ENCODE results near the gene SRCAP.

The SRCAP gene

DNA sequence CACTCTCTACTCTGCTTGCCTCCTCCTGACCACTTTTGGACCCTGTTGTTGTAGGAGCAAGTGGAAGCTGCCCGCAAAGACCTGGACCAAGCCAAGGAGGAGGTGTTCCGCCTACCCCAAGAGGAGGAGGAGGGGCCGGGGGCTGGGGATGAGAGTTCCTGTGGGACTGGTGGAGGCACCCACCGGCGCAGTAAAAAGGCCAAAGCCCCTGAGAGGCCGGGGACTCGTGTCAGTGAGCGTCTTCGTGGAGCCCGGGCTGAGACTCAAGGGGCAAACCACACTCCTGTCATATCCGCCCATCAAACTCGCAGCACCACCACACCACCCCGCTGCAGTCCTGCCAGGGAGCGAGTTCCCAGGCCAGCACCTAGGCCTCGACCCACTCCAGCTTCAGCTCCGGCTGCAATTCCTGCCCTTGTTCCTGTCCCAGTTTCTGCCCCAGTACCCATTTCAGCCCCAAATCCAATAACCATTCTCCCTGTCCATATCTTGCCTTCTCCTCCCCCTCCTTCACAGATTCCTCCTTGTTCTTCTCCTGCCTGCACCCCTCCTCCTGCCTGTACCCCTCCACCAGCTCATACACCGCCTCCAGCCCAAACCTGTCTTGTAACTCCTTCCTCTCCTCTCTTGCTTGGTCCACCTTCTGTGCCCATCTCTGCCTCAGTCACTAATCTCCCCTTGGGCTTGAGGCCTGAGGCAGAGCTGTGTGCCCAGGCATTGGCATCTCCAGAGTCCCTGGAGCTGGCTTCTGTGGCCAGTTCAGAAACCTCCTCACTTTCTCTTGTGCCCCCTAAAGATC is 38.2 kb downstream of the SRCAP start:
- TF ChIP-seq, protein P1, sequence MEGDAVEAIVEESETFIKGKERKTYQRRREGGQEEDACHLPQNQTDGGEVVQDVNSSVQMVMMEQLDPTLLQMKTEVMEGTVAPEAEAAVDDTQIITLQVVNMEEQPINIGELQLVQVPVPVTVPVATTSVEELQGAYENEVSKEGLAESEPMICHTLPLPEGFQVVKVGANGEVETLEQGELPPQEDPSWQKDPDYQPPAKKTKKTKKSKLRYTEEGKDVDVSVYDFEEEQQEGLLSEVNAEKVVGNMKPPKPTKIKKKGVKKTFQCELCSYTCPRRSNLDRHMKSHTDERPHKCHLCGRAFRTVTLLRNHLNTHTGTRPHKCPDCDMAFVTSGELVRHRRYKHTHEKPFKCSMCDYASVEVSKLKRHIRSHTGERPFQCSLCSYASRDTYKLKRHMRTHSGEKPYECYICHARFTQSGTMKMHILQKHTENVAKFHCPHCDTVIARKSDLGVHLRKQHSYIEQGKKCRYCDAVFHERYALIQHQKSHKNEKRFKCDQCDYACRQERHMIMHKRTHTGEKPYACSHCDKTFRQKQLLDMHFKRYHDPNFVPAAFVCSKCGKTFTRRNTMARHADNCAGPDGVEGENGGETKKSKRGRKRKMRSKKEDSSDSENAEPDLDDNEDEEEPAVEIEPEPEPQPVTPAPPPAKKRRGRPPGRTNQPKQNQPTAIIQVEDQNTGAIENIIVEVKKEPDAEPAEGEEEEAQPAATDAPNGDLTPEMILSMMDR (IDR thresholded peaks at IDR 0.05; ENCODE audit: borderline replicate concordance, insufficient read depth, low read depth, low read length), result no peak
- H3K4me3 ChIP-seq (ENCODE audit: low read depth, low read length), result no peak overlapping the region

DNA sequence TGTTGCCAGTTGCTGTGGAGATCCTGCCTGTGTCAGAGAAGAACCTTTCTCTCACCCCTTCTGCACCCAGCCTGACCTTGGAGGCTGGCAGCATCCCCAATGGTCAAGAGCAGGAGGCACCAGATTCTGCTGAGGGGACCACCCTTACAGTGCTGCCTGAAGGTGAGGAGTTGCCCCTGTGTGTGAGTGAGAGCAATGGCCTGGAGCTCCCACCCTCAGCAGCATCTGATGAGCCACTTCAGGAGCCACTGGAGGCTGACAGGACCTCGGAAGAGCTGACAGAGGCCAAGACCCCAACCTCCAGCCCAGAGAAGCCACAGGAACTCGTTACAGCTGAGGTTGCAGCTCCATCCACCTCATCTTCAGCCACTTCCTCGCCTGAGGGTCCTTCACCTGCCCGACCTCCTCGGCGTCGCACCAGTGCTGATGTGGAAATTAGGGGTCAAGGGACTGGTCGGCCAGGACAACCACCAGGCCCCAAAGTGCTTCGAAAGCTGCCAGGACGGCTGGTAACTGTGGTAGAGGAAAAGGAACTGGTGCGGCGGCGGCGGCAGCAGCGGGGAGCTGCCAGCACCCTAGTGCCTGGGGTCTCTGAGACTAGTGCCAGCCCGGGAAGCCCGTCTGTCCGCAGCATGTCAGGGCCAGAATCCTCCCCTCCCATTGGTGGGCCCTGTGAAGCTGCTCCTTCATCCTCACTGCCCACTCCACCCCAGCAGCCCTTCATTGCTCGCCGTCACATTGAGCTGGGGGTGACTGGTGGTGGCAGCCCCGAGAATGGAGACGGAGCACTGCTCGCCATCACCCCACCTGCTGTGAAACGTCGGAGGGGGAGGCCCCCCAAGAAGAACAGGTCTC is 39.0 kb downstream of the SRCAP start:
- TF ChIP-seq, protein P1 (IDR thresholded peaks at IDR 0.05; ENCODE audit: borderline replicate concordance, insufficient read depth, low read depth, low read length), result no peak
- no peak overlapping the region for H3K4me3 ChIP-seq (ENCODE audit: low read depth, low read length)

DNA sequence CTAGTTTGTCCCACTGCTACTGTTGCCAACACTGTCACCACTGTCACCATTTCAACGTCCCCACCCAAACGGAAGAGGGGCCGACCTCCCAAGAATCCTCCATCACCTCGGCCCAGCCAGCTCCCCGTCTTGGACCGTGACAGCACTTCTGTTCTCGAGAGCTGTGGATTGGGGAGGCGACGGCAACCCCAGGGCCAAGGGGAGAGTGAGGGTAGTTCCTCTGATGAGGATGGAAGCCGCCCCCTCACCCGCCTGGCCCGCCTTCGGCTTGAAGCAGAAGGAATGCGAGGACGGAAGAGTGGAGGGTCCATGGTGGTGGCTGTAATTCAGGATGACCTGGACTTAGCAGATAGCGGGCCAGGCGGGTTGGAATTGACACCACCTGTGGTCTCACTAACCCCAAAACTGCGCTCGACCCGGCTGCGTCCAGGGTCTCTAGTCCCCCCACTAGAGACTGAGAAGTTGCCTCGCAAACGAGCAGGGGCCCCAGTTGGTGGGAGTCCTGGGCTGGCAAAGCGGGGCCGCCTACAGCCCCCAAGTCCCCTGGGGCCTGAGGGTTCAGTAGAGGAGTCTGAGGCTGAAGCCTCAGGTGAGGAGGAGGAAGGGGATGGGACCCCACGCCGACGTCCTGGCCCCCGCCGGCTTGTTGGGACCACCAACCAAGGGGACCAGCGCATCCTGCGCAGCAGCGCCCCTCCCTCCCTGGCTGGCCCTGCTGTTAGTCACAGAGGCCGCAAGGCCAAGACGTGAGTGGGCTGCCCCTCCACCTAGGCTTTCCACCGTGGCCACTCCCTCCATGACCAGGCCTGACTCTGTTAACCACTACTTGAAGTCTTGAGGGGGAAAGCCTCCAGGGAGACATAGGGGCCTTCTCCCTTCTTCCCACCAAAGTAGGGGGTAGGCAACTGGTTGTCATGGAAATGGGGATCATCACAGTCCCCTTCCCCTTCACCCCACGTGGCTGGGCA is 40.3 kb downstream of the SRCAP start:
- TF ChIP-seq, protein P1 (IDR thresholded peaks at IDR 0.05; ENCODE audit: borderline replicate concordance, insufficient read depth, low read depth, low read length), result no peak
- H3K4me3 ChIP-seq (ENCODE audit: low read depth, low read length), result no peak overlapping the region

DNA sequence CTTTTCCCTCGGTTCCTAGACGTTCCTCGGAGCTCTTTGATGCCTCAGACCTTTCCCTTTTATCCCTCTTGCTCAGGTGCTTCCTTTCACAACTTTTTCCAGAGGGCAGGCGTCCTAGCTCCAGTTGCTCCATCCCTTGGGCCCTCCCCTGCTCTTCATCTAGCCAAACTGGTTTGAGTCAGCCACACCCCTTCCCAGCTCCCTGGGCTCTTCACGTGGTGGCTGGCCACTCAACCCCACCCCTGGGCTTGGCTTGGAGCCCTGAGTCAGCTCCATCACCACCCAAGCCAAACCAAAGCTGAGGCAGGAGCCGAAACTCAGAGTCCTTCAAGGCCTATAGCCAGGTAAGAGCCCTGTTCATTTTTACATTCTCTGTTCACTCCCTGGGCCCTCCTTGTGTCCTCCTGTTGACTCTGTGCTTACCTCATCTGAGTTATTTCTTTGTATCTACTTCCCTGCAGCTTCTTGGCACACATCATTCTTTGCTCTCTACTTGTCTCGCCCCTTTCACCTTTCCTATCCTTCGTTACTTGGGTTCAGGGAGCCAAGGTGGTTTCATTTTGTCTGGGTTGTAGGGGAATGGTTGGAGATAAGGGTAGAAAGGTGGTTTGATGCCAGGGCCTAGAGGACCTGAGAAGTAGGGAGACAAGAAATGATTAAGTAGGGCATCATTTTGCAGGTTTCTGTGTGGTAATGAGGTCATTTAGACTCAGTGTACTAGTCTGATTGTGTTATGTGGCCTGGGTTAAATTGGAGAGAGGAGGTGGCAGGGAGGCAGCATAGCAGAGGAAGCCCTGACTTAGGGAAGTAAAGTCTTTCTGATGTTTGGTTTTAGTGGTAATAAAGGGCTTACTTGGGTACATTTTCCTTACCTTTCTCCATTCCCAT is 41.6 kb downstream of the SRCAP start:
- H3K4me3 ChIP-seq (ENCODE audit: low read depth, low read length), result no peak overlapping the region
- TF ChIP-seq, protein P1 (IDR thresholded peaks at IDR 0.05; ENCODE audit: borderline replicate concordance, insufficient read depth, low read depth, low read length), result no peak

DNA sequence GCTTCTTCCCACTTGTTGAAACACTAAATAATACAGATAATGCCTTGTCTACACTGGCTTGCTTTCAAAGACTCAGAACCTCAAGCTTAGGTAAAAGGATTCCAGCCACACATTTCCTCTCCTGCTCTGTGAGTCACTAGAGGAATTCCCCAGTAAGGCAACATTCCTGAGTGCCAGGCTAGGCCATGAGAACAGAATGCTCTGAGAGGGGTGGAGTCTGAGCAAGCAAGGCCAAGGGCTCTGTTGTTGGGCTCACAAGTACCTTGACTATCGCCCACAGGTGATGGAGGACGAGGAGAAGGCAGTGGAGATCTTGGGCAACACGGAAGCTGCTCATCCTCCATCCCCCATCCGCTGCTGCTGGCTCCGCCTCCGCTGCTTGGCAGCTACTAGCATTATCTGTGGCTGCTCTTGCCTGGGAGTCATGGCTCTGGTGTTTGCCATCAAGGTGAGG is 42.5 kb downstream of the SRCAP start:
- no peak overlapping the region for H3K4me3 ChIP-seq (ENCODE audit: low read depth, low read length)
- TF ChIP-seq, protein P1 (IDR thresholded peaks at IDR 0.05; ENCODE audit: borderline replicate concordance, insufficient read depth, low read depth, low read length), result no peak

DNA sequence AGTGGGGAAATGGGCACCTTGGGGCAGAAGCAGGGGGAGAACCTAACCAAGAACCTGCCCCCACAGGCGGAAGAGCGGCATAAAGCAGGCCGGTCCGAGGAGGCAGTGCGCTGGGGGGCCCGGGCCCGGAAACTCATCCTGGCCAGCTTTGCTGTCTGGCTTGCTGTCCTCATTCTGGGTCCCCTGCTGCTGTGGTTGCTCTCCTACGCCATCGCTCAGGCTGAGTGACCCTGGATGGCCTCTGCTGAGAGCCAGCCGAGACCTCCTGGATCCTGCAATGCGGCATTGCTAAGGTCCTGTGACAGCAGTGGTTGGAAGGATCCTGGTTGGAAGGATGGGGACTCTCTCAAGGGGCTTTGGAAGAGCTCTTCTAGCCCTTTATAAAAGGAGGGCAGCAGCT is 44.7 kb downstream of the SRCAP start:
- TF ChIP-seq, protein P1 (IDR thresholded peaks at IDR 0.05; ENCODE audit: borderline replicate concordance, insufficient read depth, low read depth, low read length), result no peak

More for the DNA sequence above, 44.7 kb downstream of the SRCAP start:
- H3K4me3 ChIP-seq (ENCODE audit: low read depth, low read length), result no peak overlapping the region
